Upper lobe of left lung (tissue), 6 donors: ENCODE results near the gene RUFY3. TPM values are rescaled to one million over a fixed set of nuclear protein-coding genes. Genes with fewer than 3 reads are reported as not detected.
A peak's percentile ranks its signal among the peaks of the same experiment; 100 is the strongest.

Experiments used
- ATAC-seq, 2 donors: fragments of 200-7000 bp; cut with Tn5 transposase; one replicate each; pipeline ENCODE4 v1.9.1; 2022; ENCODE audit warnings: mild to moderate bottlenecking in 2 of 2, moderate library complexity in 2 of 2; ENCODE audit not compliant: low FRiP score in 2 of 2
- DNase-seq, 2 donors: peaks; one replicate each; pipeline ENCODE4 v3.0.0-alpha.2; 2019 to 2020
- H3K27ac ChIP-seq, 4 donors: fragments of 200-600 bp; sonication (generic); one replicate each; pipeline ENCODE4 v1.5.1; 2016 to 2019
- H3K27me3 ChIP-seq, 4 donors: fragments of 200-600 bp; sonication (generic); one replicate each; pipeline ENCODE4 v1.5.1; 2017 to 2019
- H3K36me3 ChIP-seq, 4 donors: fragments of 200-600 bp; sonication (generic); one replicate each; pipeline ENCODE4 v1.5.1; 2016 to 2019
- H3K4me1 ChIP-seq, 4 donors: fragments of 200-600 bp; sonication (generic); one replicate each; pipeline ENCODE4 v1.5.1; 2018 to 2019
- H3K4me3 ChIP-seq, 4 donors: fragments of 200-600 bp; sonication (generic); one replicate each; pipeline ENCODE4 v1.5.1; 2017 to 2019; ENCODE audit warnings: mild to moderate bottlenecking in 2 of 4, moderate library complexity in 1 of 4
- H3K9me3 ChIP-seq, 4 donors: fragments of 200-600 bp; sonication (generic); one replicate each; pipeline ENCODE4 v1.5.1; 2018 to 2019
- EP300 ChIP-seq, 4 donors: sonication (generic); formaldehyde crosslinking; IDR thresholded peaks; one replicate each; pipeline ENCODE4 v1.5.1; 2017; ENCODE audit warnings: antibody characterized with exemption in 4 of 4, control low read depth in 2 of 4
- POLR2A ChIP-seq, 4 donors: fragments of 450-650 bp; IDR thresholded peaks; one replicate each; pipeline ENCODE4 v1.5.1; 2016 to 2017; ENCODE audit warnings: antibody characterized with exemption in 4 of 4, mild to moderate bottlenecking in 2 of 4
- POLR2AphosphoS5 ChIP-seq, 2 donors: sonication (generic); formaldehyde crosslinking; IDR thresholded peaks; one replicate each; pipeline ENCODE4 v1.5.1; 2017; ENCODE audit warnings: antibody characterized with exemption in 2 of 2
- WGBS, 2 donors: methylation state at CpG; one replicate each; pipeline ENCODE4 v1.1.5; 2017 to 2018; 5-methylcytosine and 5-hydroxymethylcytosine counted together
- total RNA-seq, 6 donors: library from RNA; depleted of rRNA in 4 of 6; stranded (reverse); fragments of >200 nt in 4 of 6; gene quantifications; one replicate each; pipeline versions ENCODE4 v1.1.0 to v1.2.1, GENCODE V29; 2016 to 2021
- TF ChIP-seq, protein P1 (sequence below), 6 experiments: fragments of 450-650 bp in 4 of 6; fragments of 200-600 bp in 2 of 6; sonication (generic) in 2 of 6; IDR thresholded peaks; one replicate each; pipeline ENCODE4 v1.5.1; 2016 to 2019; ENCODE audit warnings: antibody characterized with exemption in 6 of 6
- donor health status: DM: no; HTN: no; CAD: no; lungs with moderate emphysema.
- donor health status: DM: no; HTN: yes; CAD: no; lungs with severe emphysema.

The RUFY3 gene
- total RNA-seq, 6 donors from 2014 or later, result 65.1 to 161 (median 80.8) TPM

DNA sequence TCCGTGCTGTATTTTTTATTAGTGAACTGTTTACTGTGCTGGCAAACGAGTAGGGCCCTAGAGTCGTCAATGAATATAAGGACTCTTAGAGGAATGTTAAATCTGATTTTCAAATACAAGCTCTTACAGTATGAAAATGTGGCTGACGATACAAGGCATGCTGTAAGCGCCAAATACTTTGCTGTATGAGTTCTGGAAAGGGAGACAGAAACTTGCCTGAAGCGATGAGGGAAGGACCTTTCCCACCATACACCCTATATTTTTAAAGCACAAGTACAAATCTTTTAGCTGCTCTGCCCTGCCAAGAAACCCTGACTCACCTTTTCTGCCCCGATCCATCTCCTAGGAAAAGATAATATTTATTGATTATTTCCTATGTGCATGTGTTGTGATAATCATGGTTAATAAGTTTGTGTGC, 15.7 kb upstream of the RUFY3 start:
- ATAC-seq (no peak), DNase-seq (no peak)
- Histone ChIP-seq H3K27me3 (no peaks in the 10 kb centered on the region), H3K4me3 (peak overlapping the region; percentile 80 to 92 (median 90)), H3K27ac (peak overlapping the region; percentile 92 to 97 (median 94)), H3K4me1 (peaks cover 14 to 36% (median 19%) of the 10 kb centered on the region in 4 donors), H3K9me3 (no peaks in the 10 kb centered on the region), H3K36me3 (peaks cover 0 to 3% (median 0%) of the 10 kb centered on the region in 4 donors)
- TF ChIP-seq EP300 (IDR thresholded peaks at IDR 0.05), result no peak
- no peak for TF ChIP-seq POLR2A (IDR thresholded peaks at IDR 0.05)
- TF ChIP-seq, protein P1, sequence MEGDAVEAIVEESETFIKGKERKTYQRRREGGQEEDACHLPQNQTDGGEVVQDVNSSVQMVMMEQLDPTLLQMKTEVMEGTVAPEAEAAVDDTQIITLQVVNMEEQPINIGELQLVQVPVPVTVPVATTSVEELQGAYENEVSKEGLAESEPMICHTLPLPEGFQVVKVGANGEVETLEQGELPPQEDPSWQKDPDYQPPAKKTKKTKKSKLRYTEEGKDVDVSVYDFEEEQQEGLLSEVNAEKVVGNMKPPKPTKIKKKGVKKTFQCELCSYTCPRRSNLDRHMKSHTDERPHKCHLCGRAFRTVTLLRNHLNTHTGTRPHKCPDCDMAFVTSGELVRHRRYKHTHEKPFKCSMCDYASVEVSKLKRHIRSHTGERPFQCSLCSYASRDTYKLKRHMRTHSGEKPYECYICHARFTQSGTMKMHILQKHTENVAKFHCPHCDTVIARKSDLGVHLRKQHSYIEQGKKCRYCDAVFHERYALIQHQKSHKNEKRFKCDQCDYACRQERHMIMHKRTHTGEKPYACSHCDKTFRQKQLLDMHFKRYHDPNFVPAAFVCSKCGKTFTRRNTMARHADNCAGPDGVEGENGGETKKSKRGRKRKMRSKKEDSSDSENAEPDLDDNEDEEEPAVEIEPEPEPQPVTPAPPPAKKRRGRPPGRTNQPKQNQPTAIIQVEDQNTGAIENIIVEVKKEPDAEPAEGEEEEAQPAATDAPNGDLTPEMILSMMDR (IDR thresholded peaks at IDR 0.05), result no peak
- TF ChIP-seq POLR2AphosphoS5 (IDR thresholded peaks at IDR 0.05), result no peak
- 10 to 13% methylated on average over 7 of the region's 7 CpGs for WGBS, 2 donors

DNA sequence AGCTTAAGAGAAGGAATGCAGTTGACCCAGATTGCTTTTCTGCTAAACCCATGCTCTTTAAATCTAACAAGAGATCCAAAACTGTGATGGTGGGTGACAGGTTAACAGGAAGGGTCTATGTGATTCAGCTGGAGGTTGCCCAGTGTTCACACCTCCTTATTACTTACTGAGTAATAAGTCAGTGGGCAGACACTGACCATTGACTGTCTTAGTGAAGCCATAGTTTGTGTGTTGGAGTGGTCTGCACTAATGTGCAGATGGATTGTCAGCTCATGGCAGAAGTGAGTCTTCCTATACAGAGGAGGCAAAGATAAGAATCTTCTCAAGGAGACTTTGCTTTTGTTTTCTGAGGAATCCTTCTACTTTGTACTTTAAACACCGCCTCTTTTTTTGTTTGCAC, 15.2 kb upstream of the RUFY3 start:
- no peaks in the 10 kb centered on the region for H3K27me3 ChIP-seq
- DNase-seq (no peak), ATAC-seq (no peak)
- H3K4me3 ChIP-seq, result peak overlapping the region in 3 of 4 donors; percentile 80 to 91 (median 89)
- peaks cover 17 to 36% (median 19%) of the 10 kb centered on the region in 4 donors for H3K4me1 ChIP-seq
- peaks cover 0 to 3% (median 0%) of the 10 kb centered on the region in 4 donors for H3K36me3 ChIP-seq
- WGBS, 2 donors, result 74 to 79% methylated on average over 1 of the region's 1 CpG
- no peaks in the 10 kb centered on the region for H3K9me3 ChIP-seq
- no peak for TF ChIP-seq POLR2A (IDR thresholded peaks at IDR 0.05)
- TF ChIP-seq EP300 (IDR thresholded peaks at IDR 0.05), result no peak
- TF ChIP-seq POLR2AphosphoS5 (IDR thresholded peaks at IDR 0.05), result no peak
- TF ChIP-seq, protein P1 (IDR thresholded peaks at IDR 0.05), result no peak
- H3K27ac ChIP-seq, result peak overlapping the region; percentile 92 to 97 (median 94)

DNA sequence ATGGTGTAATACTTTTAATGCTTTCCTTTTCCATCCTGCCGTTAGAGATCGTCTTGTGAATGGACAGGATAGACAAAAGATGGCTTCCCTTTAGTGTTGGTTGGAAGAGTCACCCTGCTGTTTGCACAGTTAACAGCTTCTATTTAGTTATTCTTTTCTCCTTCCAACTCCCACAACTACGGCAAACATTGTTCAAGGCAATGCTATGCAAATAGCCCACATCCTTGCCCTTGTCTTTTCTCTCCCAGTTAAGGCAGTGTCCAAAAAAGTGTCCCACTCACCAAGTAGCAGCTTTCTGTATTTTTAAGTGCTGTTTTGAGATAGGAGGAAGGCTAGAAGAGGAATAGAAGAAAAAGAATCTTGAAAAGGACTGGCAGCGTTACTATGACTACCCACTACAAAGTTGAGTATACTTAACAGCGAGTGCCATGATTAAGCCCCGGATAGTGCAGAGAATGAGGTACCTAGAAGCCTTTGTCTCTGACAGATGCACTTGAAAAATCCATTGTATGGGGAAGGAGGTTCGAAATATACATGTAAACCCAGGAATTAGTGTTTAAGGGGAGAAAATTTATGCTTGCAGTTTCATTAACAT, 12.1 kb upstream of the RUFY3 start:
- WGBS, 2 donors, result 64 to 70% methylated on average over 7 of the region's 7 CpGs
- no peaks in the 10 kb centered on the region for H3K27me3 ChIP-seq
- no peak overlapping the region for H3K27ac ChIP-seq
- no peak overlapping the region for H3K4me3 ChIP-seq
- no peaks in the 10 kb centered on the region for H3K9me3 ChIP-seq
- no peak for TF ChIP-seq EP300 (IDR thresholded peaks at IDR 0.05)
- no peak for TF ChIP-seq POLR2AphosphoS5 (IDR thresholded peaks at IDR 0.05)
- TF ChIP-seq POLR2A (IDR thresholded peaks at IDR 0.05), result no peak
- TF ChIP-seq, protein P1 (IDR thresholded peaks at IDR 0.05), result no peak
- DNase-seq (no peak), ATAC-seq (no peak)
- H3K4me1 ChIP-seq, result peaks cover 28 to 49% (median 40%) of the 10 kb centered on the region in 4 donors
- peaks cover 0 to 3% (median 0%) of the 10 kb centered on the region in 4 donors for H3K36me3 ChIP-seq

DNA sequence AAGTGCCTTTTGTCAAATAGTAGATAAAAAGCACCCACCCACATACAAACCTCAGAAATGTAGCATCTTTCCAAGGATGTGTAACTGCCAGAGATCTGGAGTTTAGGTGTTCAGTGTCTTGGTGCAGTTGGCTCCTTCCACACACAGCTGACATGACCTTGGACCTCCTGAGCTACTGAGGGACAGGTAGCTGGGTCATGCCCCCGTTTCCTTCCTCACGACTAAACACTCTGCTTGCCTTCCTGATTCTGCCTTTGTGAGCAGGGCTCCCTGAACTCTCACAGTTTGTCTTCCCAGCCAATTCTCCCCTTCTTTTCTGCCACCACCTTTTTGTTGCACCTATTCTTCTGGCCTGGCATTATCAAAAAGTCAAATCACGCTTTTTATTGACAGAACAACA, 10.2 kb upstream of the RUFY3 start:
- DNase-seq (no peak), ATAC-seq (no peak)
- Histone ChIP-seq H3K36me3 (no peaks in the 10 kb centered on the region), H3K4me1 (peaks cover 28 to 49% (median 38%) of the 10 kb centered on the region in 4 donors), H3K9me3 (no peaks in the 10 kb centered on the region), H3K27me3 (no peaks in the 10 kb centered on the region), H3K4me3 (no peak overlapping the region), H3K27ac (no peak overlapping the region)
- TF ChIP-seq, protein P1 (IDR thresholded peaks at IDR 0.05), result no peak
- TF ChIP-seq POLR2A (IDR thresholded peaks at IDR 0.05) (no peak), POLR2AphosphoS5 (IDR thresholded peaks at IDR 0.05) (no peak), EP300 (IDR thresholded peaks at IDR 0.05) (no peak)
- WGBS, 2 donors, result 48 to 67% methylated on average over 3 of the region's 3 CpGs

DNA sequence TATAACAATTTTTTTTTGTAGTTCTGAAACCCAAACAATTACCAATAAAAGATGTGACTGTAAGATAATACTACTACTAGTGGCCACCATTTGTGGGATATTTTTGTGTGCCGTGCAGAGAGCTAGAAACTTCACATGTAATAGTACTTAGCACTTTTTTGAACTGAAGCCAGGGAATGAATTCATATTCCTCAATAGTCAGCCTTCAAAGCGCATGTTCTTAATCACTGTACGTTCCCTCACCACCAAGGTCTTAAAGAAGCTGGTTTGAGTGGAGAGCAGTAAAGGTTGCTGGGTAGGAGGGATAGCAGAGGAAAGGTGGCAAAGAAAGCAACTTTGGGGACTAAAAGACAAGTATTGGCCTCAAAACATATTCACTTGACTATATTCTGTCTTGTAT, 9.6 kb upstream of the RUFY3 start:
- H3K9me3 ChIP-seq, result no peaks in the 10 kb centered on the region
- H3K27ac ChIP-seq, result no peak overlapping the region
- no peak for ATAC-seq
- TF ChIP-seq POLR2AphosphoS5 (IDR thresholded peaks at IDR 0.05) (no peak), POLR2A (IDR thresholded peaks at IDR 0.05) (no peak), EP300 (IDR thresholded peaks at IDR 0.05) (no peak)
- DNase-seq, result no peak
- no peaks in the 10 kb centered on the region for H3K27me3 ChIP-seq
- no peaks in the 10 kb centered on the region for H3K36me3 ChIP-seq
- no peak overlapping the region for H3K4me3 ChIP-seq
- peaks cover 25 to 43% (median 33%) of the 10 kb centered on the region in 4 donors for H3K4me1 ChIP-seq
- WGBS, 2 donors, result 61 to 65% methylated on average over 3 of the region's 3 CpGs
